HepG2 (cell line): Measurements from ENCODE around the gene CBLC. TPM values are rescaled to one million over a fixed set of nuclear protein-coding genes. Genes with fewer than 3 reads are reported as not detected.

Experiments used
- ATAC-seq: fragments of 200-7000 bp; cut with Tn5 transposase; 3 replicates; pipeline ENCODE4 v1.9.1; 2020; ENCODE audit warnings: mild to moderate bottlenecking, moderate library complexity
- BruUV-seq: library from RNA; stranded (reverse); fragments of 400-500 nt; replicated peaks from 2 replicates; lab custom pipeline; 2021; lab: Mats Ljungman, UMichigan
- CTCF ChIA-PET: fragments of 300-600 bp; formaldehyde crosslinking; extraction: SDS; loops from one replicate; lab custom pipeline; 2021; ENCODE audit warnings: low total read pairs, inconsistent platforms, low intra/inter-chr PET ratio; lab: Yijun Ruan, JAX
- POLR2A ChIA-PET: fragments of 350-600 bp; sonication (Branson Sonifier 250); formaldehyde crosslinking; loops from one replicate; lab custom pipeline; 2020; ENCODE audit warnings: antibody characterized with exemption, inconsistent platforms; lab: Yijun Ruan, JAX
- DNase-seq: peaks from one replicate; pipeline ENCODE4 v3.0.0-alpha.2; 2015; ENCODE audit warnings: low spot score
- FAIRE-seq: peaks from 3 replicates; lab custom pipeline; 2011; peaks lifted over from hg19 to GRCh38; lab: Jason Lieb, UNC
- H2AFZ ChIP-seq: one replicate; pipeline ENCODE4 v1.6.1; 2011; ENCODE audit warnings: low read length, inconsistent platforms
- H3K27ac ChIP-seq: fragments of 300-600 bp; 3 replicates; pipeline ENCODE4 v1.8.0; 2011; ENCODE audit warnings: mixed run types, mild to moderate bottlenecking, mixed read lengths, low read length, inconsistent platforms; ENCODE audit not compliant: insufficient read depth; ENCODE audit errors: extremely low read length
- H3K27me3 ChIP-seq, 2 experiments: fragments of 200-600 bp in 1 of 2; 2 replicates in 1 of 2; 3 replicates in 1 of 2; pipeline versions ENCODE4 v1.6.0 to v1.8.0; 2011; ENCODE audit warnings: low read length in 2 of 2, mild to moderate bottlenecking in 2 of 2, moderate library complexity in 2 of 2, inconsistent platforms in 1 of 2; ENCODE audit not compliant: insufficient read depth in 2 of 2, control insufficient read depth in 1 of 2
- H3K36me3 ChIP-seq, 2 experiments: fragments of 200-600 bp in 1 of 2; replicated peaks in 1 of 2; 2 replicates in 1 of 2; 3 replicates in 1 of 2; pipeline versions ENCODE4 v1.5.1 to v1.8.0; 2011; ENCODE audit warnings: low read length in 2 of 2, inconsistent platforms in 1 of 2; ENCODE audit not compliant: insufficient read depth in 2 of 2, control insufficient read depth in 1 of 2
- H3K4me1 ChIP-seq: 2 replicates; pipeline ENCODE4 v1.5.1; 2012; ENCODE audit warnings: low read length, inconsistent platforms; ENCODE audit not compliant: insufficient read depth
- H3K4me2 ChIP-seq: 2 replicates; pipeline ENCODE4 v1.6.0; 2011; ENCODE audit warnings: low read depth, low read length, inconsistent platforms
- H3K4me3 ChIP-seq, 3 experiments: fragments of 200-600 bp in 1 of 3; sonication (generic), shearing (Covaris generic) in 1 of 3; replicated peaks in 1 of 3; 2 replicates each; pipeline ENCODE4 v1.5.1; 2011 to 2016; ENCODE audit warnings: low read length in 3 of 3, inconsistent platforms in 2 of 3, low read depth in 2 of 3, mild to moderate bottlenecking in 2 of 3, control low read depth in 1 of 3, mixed read lengths in 1 of 3; ENCODE audit not compliant: insufficient read depth in 1 of 3
- H3K79me2 ChIP-seq: one replicate; pipeline ENCODE4 v1.6.1; 2011; ENCODE audit warnings: low read length, inconsistent platforms; ENCODE audit not compliant: insufficient read depth
- H3K9ac ChIP-seq: 2 replicates; pipeline ENCODE4 v1.6.0; 2011; ENCODE audit warnings: mild to moderate bottlenecking, low read depth, low read length, inconsistent platforms; ENCODE audit not compliant: insufficient read depth
- H3K9me3 ChIP-seq: 2 replicates; pipeline ENCODE4 v1.5.1; 2012; ENCODE audit warnings: mild to moderate bottlenecking, low read length
- H4K20me1 ChIP-seq: 2 replicates; pipeline ENCODE4 v1.6.0; 2011; ENCODE audit warnings: inconsistent platforms, mild to moderate bottlenecking, low read length, moderate library complexity; ENCODE audit not compliant: insufficient read depth
- FOXK1 ChIP-seq: sonication (generic); formaldehyde crosslinking; IDR thresholded peaks from 2 replicates; pipeline ENCODE4 v1.4.0; 2020; ENCODE audit warnings: low read depth, missing genetic modification reagents, borderline replicate concordance
- GATAD2A ChIP-seq: IDR thresholded peaks from 2 replicates; pipeline ENCODE4 v1.6.1; 2016
- KMT2B ChIP-seq: IDR thresholded peaks from 2 replicates; pipeline ENCODE4 v1.6.1; 2016; ENCODE audit warnings: missing genetic modification reagents, missing compliant biosample characterization
- MTA1 ChIP-seq: sonication (generic); formaldehyde crosslinking; IDR thresholded peaks from 2 replicates; pipeline ENCODE4 v1.4.0; 2020; ENCODE audit warnings: missing genetic modification reagents, mild to moderate bottlenecking, borderline replicate concordance
- NR2F6 ChIP-seq, 2 experiments: IDR thresholded peaks; 2 replicates each; pipeline ENCODE4 v1.6.1; 2016; ENCODE audit warnings: antibody characterized with exemption in 1 of 2, mild to moderate bottlenecking in 1 of 2
- PAXIP1 ChIP-seq: sonication (generic); formaldehyde crosslinking; conservative IDR thresholded peaks from 2 replicates; pipeline ENCODE4 v1.4.0; 2020; ENCODE audit warnings: mild to moderate bottlenecking, missing genetic modification reagents, moderate library complexity
- PITX1 ChIP-seq: sonication (generic); formaldehyde crosslinking; IDR thresholded peaks from 2 replicates; pipeline ENCODE4 v1.5.1; 2020; ENCODE audit warnings: mild to moderate bottlenecking, missing genetic modification reagents
- RCOR2 ChIP-seq: IDR thresholded peaks from 2 replicates; pipeline ENCODE4 v1.6.1; 2016; ENCODE audit warnings: missing biosample characterization, missing genetic modification reagents
- SALL1 ChIP-seq: sonication (generic); formaldehyde crosslinking; IDR thresholded peaks from 2 replicates; pipeline ENCODE4 v1.8.0; 2022; ENCODE audit warnings: mild to moderate bottlenecking, missing genetic modification reagents
- SAP130 ChIP-seq: IDR thresholded peaks from 2 replicates; pipeline ENCODE4 v1.6.1; 2016; ENCODE audit warnings: low read depth
- TRIM22 ChIP-seq: fragments of 450-650 bp; IDR thresholded peaks from 2 replicates; pipeline ENCODE4 v1.6.1; 2017
- YEATS4 ChIP-seq: sonication (generic); formaldehyde crosslinking; IDR thresholded peaks from 2 replicates; pipeline ENCODE4 v1.4.0; 2020; ENCODE audit warnings: missing genetic modification reagents, borderline replicate concordance
- ZBTB34 ChIP-seq: sonication (generic); formaldehyde crosslinking; IDR thresholded peaks from 2 replicates; pipeline ENCODE4 v1.8.0; 2022; ENCODE audit warnings: mild to moderate bottlenecking, missing genetic modification reagents
- ZNF292 ChIP-seq: sonication (generic); formaldehyde crosslinking; IDR thresholded peaks from 2 replicates; pipeline ENCODE4 v1.8.1; 2022; ENCODE audit warnings: mild to moderate bottlenecking, low read depth, missing genetic modification reagents, borderline replicate concordance
- ZNF605 ChIP-seq: sonication (generic); formaldehyde crosslinking; IDR thresholded peaks from 2 replicates; pipeline ENCODE4 v1.8.0; 2022; ENCODE audit warnings: mild to moderate bottlenecking, missing genetic modification reagents
- ZNF615 ChIP-seq: sonication (generic); formaldehyde crosslinking; IDR thresholded peaks from 2 replicates; pipeline ENCODE4 v1.5.0; 2020; ENCODE audit warnings: mild to moderate bottlenecking, missing genetic modification reagents, borderline replicate concordance
- ZNF788 ChIP-seq: sonication (generic); formaldehyde crosslinking; IDR thresholded peaks from 2 replicates; pipeline ENCODE4 v1.5.0; 2020; ENCODE audit warnings: mild to moderate bottlenecking, missing genetic modification reagents, borderline replicate concordance
- WGBS: methylation state at CpG from one replicate; pipeline ENCODE4 v1.1.6; 2017; ENCODE audit warnings: low lambda C conversion rate; 5-methylcytosine and 5-hydroxymethylcytosine counted together
- in situ Hi-C: cut with HindIII; loops from 2 replicates; pipeline ENCODE4 v1.10.0; 2017; ENCODE audit warnings: low pct_unique_long_range_greater_than_20kb; ENCODE audit not compliant: extremely low pct_ligation_motif_present
- intact Hi-C: fragments of 100-400 bp; cut with micrococcal nuclease; formaldehyde crosslinking; loops from one replicate; pipeline ENCODE4 v1.10.0; 2022; ENCODE audit not compliant: unreplicated experiment
- polyA plus RNA-seq, 8 experiments: library from polyadenylated mRNA; depleted of rRNA in 3 of 8; stranded (reverse) in 7 of 8; unstranded in 1 of 8; fragments of >200 nt; fragmentation: Illumina TruSeq in 4 of 8; extraction: Trizol in 4 of 8; gene quantifications; 2 replicates each; pipeline versions ENCODE4 v1.2.1 to v1.2.3, GENCODE V29; 2011 to 2016; ENCODE audit warnings: low read depth in 4 of 8, missing spikeins in 1 of 8, mixed read lengths in 1 of 8; ENCODE audit not compliant: insufficient read depth in 1 of 8
- total RNA-seq, 5 experiments: library from RNA; depleted of rRNA; stranded (reverse); fragments of >200 nt; fragmentation: Illumina TruSeq; extraction: Trizol; gene quantifications; 2 replicates each; pipeline ENCODE4 v1.2.3, GENCODE V29; 2016; ENCODE audit warnings: low read depth in 1 of 5

CBLC gene
- total and polyA plus RNA-seq, 2 of the 13 experiments (the other 11 are each of a cell fraction or from before 2014, with no cell fraction given): 1.8 to 2.6 TPM

- Histone ChIP-seq H3K27ac (peak overlapping the region; percentile 14), H3K79me2 (no peaks in the 10 kb centered on the region), H3K4me2 (peak overlapping the region; percentile 64), H4K20me1 (no peaks in the 10 kb centered on the region), H3K9ac (no peak overlapping the region), H3K4me3 (peak overlapping the region in 1 of 3 experiments; percentile 36; a peak in 2 of 6 replicates), H3K36me3 (peaks cover 3 to 4% of the 10 kb centered on the region in 2 experiments; a peak in 2 of 5 replicates), H3K9me3 (no peaks in the 10 kb centered on the region), H3K27me3 (no peaks in the 10 kb centered on the region), H3K4me1 (peaks cover 35% of the 10 kb centered on the region), H2AFZ (no peak overlapping the region)
- 2% methylated on average over 4 of the region's 4 CpGs for WGBS
- no peak for DNase-seq
- ATAC-seq: no peak; the same call in 2 of the 3 replicates
- FAIRE-seq: no peak
- ChIA-PET CTCF (no interaction called here), POLR2A (interaction anchor here (1.2 to 8.3 kb wide), 4 partner anchors 11 to 23 kb away, joined by 5 to 67 read pairs (median 12); partner anchors contain the start of genes BCAM and NECTIN2)
- intact Hi-C loops: loop anchor here (1.0 kb wide), 1 partner anchor 11 kb away; no protein-coding TSS in a partner anchor
- TF ChIP-seq MTA1 (CRISPR knock-in tag) (no peak), NR2F6 (IDR thresholded peaks at IDR 0.05) (no peak), NR2F6 (CRISPR knock-in tag; IDR thresholded peaks at IDR 0.05) (0 out of 2 replicates have a peak, but pooled peaks have one; percentile 5), ZNF615 (CRISPR knock-in tag) (no peak), GATAD2A (CRISPR knock-in tag) (0 out of 2 replicates have a peak, but pooled peaks have one; percentile 23), TRIM22 (no peak), RCOR2 (CRISPR knock-in tag) (no peak), ZNF292 (CRISPR knock-in tag) (0 out of 2 replicates have a peak, but pooled peaks have one; percentile 13), ZNF788 (no peak), ZNF605 (CRISPR knock-in tag) (peak; percentile 28; the same call in 1 of the 2 replicates), ZBTB34 (CRISPR knock-in tag) (no peak), KMT2B (no peak), FOXK1 (0 out of 2 replicates have a peak, but pooled peaks have one; percentile 3), SAP130 (CRISPR knock-in tag) (peak; percentile 6; the same call in 1 of the 2 replicates), SALL1 (CRISPR knock-in tag) (peak; percentile 57; the same call in 1 of the 2 replicates), YEATS4 (CRISPR knock-in tag) (no peak), PITX1 (CRISPR knock-in tag) (no peak), PAXIP1 (CRISPR knock-in tag) (0 out of 2 replicates have a peak, but pooled peaks have one; percentile 1)
- in situ Hi-C loops: no loop called here
- no TSS peak for BruUV-seq
Observed at GRCh38 chr19:44823373-44823698, 45.6 kb downstream of the CBLC start.
